ENCODE measurements around the gene HGS. TPM values are rescaled to one million over a fixed set of nuclear protein-coding genes. Genes with fewer than 3 reads are reported as not detected.

Gene HGS
- total and polyA plus RNA-seq, 2 of the 13 experiments (the other 11 are each of a cell fraction or from before 2014, with no cell fraction given): 73.3 to 78.1 TPM

GRCh38 chr17:81713004-81713555 is 29.3 kb downstream of the HGS start (continued):
- TF ChIP-seq PATZ1 (CRISPR knock-in tag; IDR thresholded peaks at IDR 0.05) (peak; percentile 12; the same call in 1 of the 2 replicates), MATR3 (CRISPR knock-in tag; IDR thresholded peaks at IDR 0.05) (no peak), ZNF784 (CRISPR knock-in tag; IDR thresholded peaks at IDR 0.05; ENCODE audit: borderline replicate concordance) (peak; percentile 7; the same call in 1 of the 2 replicates), MTERF4 (CRISPR knock-in tag; IDR thresholded peaks at IDR 0.05) (no peak), HNF4A (CRISPR knock-in tag; IDR thresholded peaks at IDR 0.05) (no peak), SMC3 (IDR thresholded peaks at IDR 0.05; ENCODE audit: low read length) (no peak)

- under 1% methylated on average over 21 of the region's 36 CpGs for WGBS (ENCODE audit: low lambda C conversion rate)
- no TSS peak for BruUV-seq (replicated peaks)
- TF ChIP-seq ZNF460 (CRISPR knock-in tag; IDR thresholded peaks at IDR 0.05; ENCODE audit: borderline replicate concordance) (no peak), ZNF556 (CRISPR knock-in tag; IDR thresholded peaks at IDR 0.05; ENCODE audit: borderline replicate concordance) (no peak; the same call in none of the 2 replicates), FOXO1 (CRISPR knock-in tag; IDR thresholded peaks at IDR 0.05) (no peak; the same call in none of the 2 replicates), ZMAT3 (CRISPR knock-in tag; conservative IDR thresholded peaks at IDR 0.05) (0 out of 2 replicates have a peak, but pooled peaks have one; percentile 50), HMGXB4 (CRISPR knock-in tag; IDR thresholded peaks at IDR 0.05; ENCODE audit: borderline replicate concordance in 1 of 2, low read depth in 1 of 2) (peak; percentile 71 to 81), NAIF1 (CRISPR knock-in tag; IDR thresholded peaks at IDR 0.05; ENCODE audit: borderline replicate concordance) (no peak)
Observed at GRCh38 chr17:81713556-81714411, 30.0 kb downstream of the HGS start.

More at GRCh38 chr17:81713556-81714411, 30.0 kb downstream of the HGS start:
- Histone ChIP-seq H3K4me3 (replicated peaks in 1 of 3; ENCODE audit: insufficient read depth in 1 of 3, low read depth in 2 of 3, low read length in 3 of 3) (peak overlapping the region; percentile 87 to 95 (median 92)), H3K27ac (ENCODE audit: extremely low read length, insufficient read depth, low read length) (peak overlapping the region; percentile 93), H3K79me2 (ENCODE audit: insufficient read depth, low read length) (peaks cover 31% of the 10 kb centered on the region), H4K20me1 (ENCODE audit: insufficient read depth, low read length) (no peaks in the 10 kb centered on the region), H3K4me1 (ENCODE audit: insufficient read depth, low read length) (peaks cover 32% of the 10 kb centered on the region), H3K9ac (ENCODE audit: insufficient read depth, low read depth, low read length) (peak overlapping the region; percentile 93), H3K4me2 (ENCODE audit: low read depth, low read length) (peak overlapping the region; percentile 96), H3K36me3 (replicated peaks in 1 of 2; ENCODE audit: control insufficient read depth in 1 of 2, insufficient read depth in 2 of 2, low read length in 2 of 2) (peaks cover 19 to 39% of the 10 kb centered on the region in 2 experiments), H3K27me3 (ENCODE audit: control insufficient read depth in 1 of 2, insufficient read depth in 2 of 2, low read length in 2 of 2) (no peaks in the 10 kb centered on the region; a peak in 1 of 5 replicates), H3K9me3 (ENCODE audit: low read length) (no peaks in the 10 kb centered on the region), H2AFZ (ENCODE audit: low read length) (no peak overlapping the region)
- DNase-seq (ENCODE audit: low spot score): peak; percentile 74
- POLR2A ChIA-PET: interaction anchor here (0.6 to 6.3 kb wide), 21 partner anchors 9 to 390 kb away, joined by 3 to 143 read pairs (median 7); partner anchors contain the start of genes ARL16, CCDC137, DCXR and HGS
- intact Hi-C loops (cut with micrococcal nuclease; ENCODE audit: unreplicated experiment) (no loop called here), in situ Hi-C loops (cut with HindIII; ENCODE audit: extremely low pct_ligation_motif_present, low pct_unique_long_range_greater_than_20kb) (no loop called here)
- peak; percentile 65 for FAIRE-seq
- peak; percentile 64 for ATAC-seq
- CTCF ChIA-PET (ENCODE audit: low intra/inter-chr PET ratio, low total read pairs): no interaction called here
